Ectodermal cell (in vitro differentiated cells): ENCODE data around the gene CDK5RAP1.

Experiments
- H3K27ac ChIP-seq: 2 replicates; pipeline ENCODE4 v1.7.0; 2013; ENCODE audit warnings: mild to moderate bottlenecking, low read depth, low read length; ENCODE audit not compliant: insufficient read depth, poor library complexity, severe bottlenecking
- H3K27me3 ChIP-seq: 2 replicates; pipeline ENCODE4 v1.7.0; 2013; ENCODE audit warnings: mild to moderate bottlenecking, low read length; ENCODE audit not compliant: insufficient read depth, control insufficient read depth, poor library complexity, severe bottlenecking
- H3K36me3 ChIP-seq: one replicate; pipeline ENCODE4 v1.7.0; 2013; ENCODE audit warnings: low read length; ENCODE audit not compliant: control insufficient read depth, insufficient read depth
- H3K4me1 ChIP-seq: one replicate; pipeline ENCODE4 v1.7.0; 2013; ENCODE audit warnings: low read length; ENCODE audit not compliant: control insufficient read depth, insufficient read depth
- H3K4me3 ChIP-seq: 2 replicates; pipeline ENCODE4 v1.7.0; 2013; ENCODE audit warnings: low read depth, low read length, control low read depth; ENCODE audit not compliant: insufficient read depth
- H3K9me3 ChIP-seq: 2 replicates; pipeline ENCODE4 v1.7.0; 2013; ENCODE audit warnings: mild to moderate bottlenecking, low read length, moderate library complexity; ENCODE audit not compliant: control insufficient read depth
- WGBS, 2 experiments: methylation state at CpG; one replicate each; pipeline ENCODE4 v1.1.7; 2013; ENCODE audit warnings: missing lambda C conversion rate in 2 of 2; 5-methylcytosine and 5-hydroxymethylcytosine counted together

CDK5RAP1 gene

GRCh38 chr20:33377366-33377765 lies 24.0 kb downstream of the CDK5RAP1 start:
- Histone ChIP-seq H3K27ac (no peak overlapping the region), H3K27me3 (no peaks in the 10 kb centered on the region), H3K4me1 (no peaks in the 10 kb centered on the region), H3K4me3 (no peak overlapping the region), H3K36me3 (peaks cover 10% of the 10 kb centered on the region), H3K9me3 (no peaks in the 10 kb centered on the region)
- WGBS, 2 experiments = 91 to 92% methylated on average over 1 to 2 of the region's 2 CpGs

- 93 to 94% methylated on average over 4 of the region's 4 CpGs for WGBS, 2 experiments
- H3K27ac ChIP-seq = no peak overlapping the region
- H3K4me3 ChIP-seq = no peak overlapping the region
- no peaks in the 10 kb centered on the region for H3K27me3 ChIP-seq
- no peaks in the 10 kb centered on the region for H3K9me3 ChIP-seq
- no peaks in the 10 kb centered on the region for H3K4me1 ChIP-seq
- peaks cover 18% of the 10 kb centered on the region for H3K36me3 ChIP-seq
These were observed 27.3 kb downstream of the CDK5RAP1 start for GRCh38 chr20:33373735-33374605.

- H3K36me3 ChIP-seq = peaks cover 17% of the 10 kb centered on the region
- H3K4me3 ChIP-seq = no peak overlapping the region
- H3K27me3 ChIP-seq = no peaks in the 10 kb centered on the region
- H3K4me1 ChIP-seq = no peaks in the 10 kb centered on the region
- no peak overlapping the region for H3K27ac ChIP-seq
- H3K9me3 ChIP-seq = no peaks in the 10 kb centered on the region
- 83 to 88% methylated on average over 4 of the region's 4 CpGs for WGBS, 2 experiments
These were observed 28.3 kb downstream of the CDK5RAP1 start for GRCh38 chr20:33372993-33373441.

GRCh38 chr20:33370291-33370690 lies 31.0 kb downstream of the CDK5RAP1 start:
- Histone ChIP-seq H3K36me3 (peaks cover 17% of the 10 kb centered on the region), H3K27me3 (no peaks in the 10 kb centered on the region), H3K9me3 (no peaks in the 10 kb centered on the region), H3K27ac (no peak overlapping the region), H3K4me1 (no peaks in the 10 kb centered on the region), H3K4me3 (no peak overlapping the region)
- 95 to 96% methylated on average over 8 of the region's 8 CpGs for WGBS, 2 experiments

- Histone ChIP-seq H3K9me3 (no peaks in the 10 kb centered on the region), H3K36me3 (peaks cover 24% of the 10 kb centered on the region), H3K4me3 (no peak overlapping the region), H3K27ac (no peak overlapping the region), H3K27me3 (no peaks in the 10 kb centered on the region), H3K4me1 (no peaks in the 10 kb centered on the region)
- 95 to 100% methylated on average over 1 of the region's 1 CpG for WGBS, 2 experiments
These were observed 38.4 kb downstream of the CDK5RAP1 start for GRCh38 chr20:33362898-33363297.

GRCh38 chr20:33359399-33360261 lies 41.7 kb downstream of the CDK5RAP1 start:
- WGBS, 2 experiments = 78% methylated on average over 7 to 8 of the region's 8 CpGs
- peaks cover 11% of the 10 kb centered on the region for H3K36me3 ChIP-seq

GRCh38 chr20:33353013-33353402 lies 48.3 kb downstream of the CDK5RAP1 start:
- Histone ChIP-seq H3K9me3 (no peaks in the 10 kb centered on the region), H3K27ac (no peak overlapping the region), H3K36me3 (peaks cover 3% of the 10 kb centered on the region), H3K4me1 (peaks cover 3% of the 10 kb centered on the region), H3K4me3 (no peak overlapping the region), H3K27me3 (no peaks in the 10 kb centered on the region)
- WGBS, 2 experiments = 86 to 89% methylated on average over 4 of the region's 4 CpGs

More at GRCh38 chr20:33359399-33360261, 41.7 kb downstream of the CDK5RAP1 start:
- no peak overlapping the region for H3K27ac ChIP-seq
- H3K4me3 ChIP-seq = no peak overlapping the region
- no peaks in the 10 kb centered on the region for H3K27me3 ChIP-seq
- H3K4me1 ChIP-seq = no peaks in the 10 kb centered on the region
- H3K9me3 ChIP-seq = no peaks in the 10 kb centered on the region

GRCh38 chr20:33352258-33353012 lies 48.9 kb downstream of the CDK5RAP1 start:
- Histone ChIP-seq H3K36me3 (peaks cover 3% of the 10 kb centered on the region), H3K4me1 (peaks cover 3% of the 10 kb centered on the region), H3K9me3 (no peaks in the 10 kb centered on the region), H3K27ac (no peak overlapping the region), H3K4me3 (no peak overlapping the region), H3K27me3 (no peaks in the 10 kb centered on the region)
- 80 to 81% methylated on average over 16 of the region's 16 CpGs for WGBS, 2 experiments

- H3K4me3 ChIP-seq = no peak overlapping the region
- 60 to 61% methylated on average over 3 of the region's 3 CpGs for WGBS, 2 experiments
- peaks cover 3% of the 10 kb centered on the region for H3K4me1 ChIP-seq
- no peaks in the 10 kb centered on the region for H3K9me3 ChIP-seq
- peaks cover 3% of the 10 kb centered on the region for H3K36me3 ChIP-seq
- no peaks in the 10 kb centered on the region for H3K27me3 ChIP-seq
- no peak overlapping the region for H3K27ac ChIP-seq
These were observed 49.6 kb downstream of the CDK5RAP1 start for GRCh38 chr20:33351696-33352095.
